Activated CD8-positive, alpha-beta memory T cell treated with anti-CD3 and anti-CD28 coated beads, Interleukin-2, amount 10 ng/mL, durations not matched to agents 7 days and 5 days (primary cell): ENCODE measurements around the gene LRP4. TPM values are rescaled to one million over a fixed set of nuclear protein-coding genes. Genes with fewer than 3 reads are reported as not detected.
"Not testable (repeated sequence)": the region's sequence is repeated elsewhere in the genome, so short reads cannot be mapped to it uniquely, and the experiment has no call there.

Experiments
- ATAC-seq: fragments of 150-1000 bp; cut with Tn5 transposase; one replicate; pipeline ENCODE4 v1.10.0; 2021; ENCODE audit warnings: moderate library complexity
- CTCF ChIA-PET: fragments of 350-600 bp; sonication (Branson Sonifier 250); formaldehyde crosslinking; loops from one replicate; lab custom pipeline; 2021; ENCODE audit warnings: antibody characterized with exemption; lab: Charles Lee
- DNase-seq: peaks from one replicate; pipeline ENCODE4 v3.0.0-alpha.2; 2020
- H3K27ac Mint-ChIP-seq: one replicate; pipeline ENCODE4 v1.8.0; 2021; ENCODE audit warnings: mild to moderate bottlenecking, mixed read lengths
- H3K27me3 Mint-ChIP-seq: one replicate; pipeline ENCODE4 v1.8.0; 2021; ENCODE audit warnings: mixed read lengths
- H3K36me3 Mint-ChIP-seq: one replicate; pipeline ENCODE4 v1.8.0; 2021; ENCODE audit warnings: mild to moderate bottlenecking, mixed read lengths
- H3K4me1 Mint-ChIP-seq: one replicate; pipeline ENCODE4 v1.8.0; 2021; ENCODE audit warnings: mixed read lengths
- H3K4me3 Mint-ChIP-seq: one replicate; pipeline ENCODE4 v1.8.0; 2021; ENCODE audit warnings: mild to moderate bottlenecking, moderate library complexity, mixed read lengths
- H3K9me3 Mint-ChIP-seq: one replicate; pipeline ENCODE4 v1.8.0; 2022; ENCODE audit warnings: low read depth, mixed read lengths
- total RNA-seq, 2 experiments: library from RNA; stranded (reverse); gene quantifications; one replicate each; pipeline ENCODE4 v1.2.3, GENCODE V29; 2021

The LRP4 gene
- under 1 TPM; 0.12 to 0.16 TPM for total RNA-seq

GRCh38 chr11:46918083-46918787, at the start of gene LRP4:
TSS of gene LRP4 (minus strand) at chr11:46918550. CDS start at chr11:46918379, 171 bp downstream.
- H3K36me3 Mint-ChIP-seq: no peaks in the 10 kb centered on the region
- peaks cover 57% of the 10 kb centered on the region for H3K27me3 Mint-ChIP-seq
- H3K9me3 Mint-ChIP-seq: no peaks in the 10 kb centered on the region
- ATAC-seq (peak; percentile 71), DNase-seq (no peak)
- no peak within 1 kb of the TSS for H3K27ac Mint-ChIP-seq
- H3K4me3 Mint-ChIP-seq: peak within 1 kb of the TSS; percentile 46
- CTCF ChIA-PET: interaction anchor here (1.7 to 3.1 kb wide), 3 partner anchors 18 to 236 kb away, joined by 4 to 26 read pairs (median 12); partner anchors contain the start of gene CSTPP1
- H3K4me1 Mint-ChIP-seq: peaks cover 26% of the 10 kb centered on the region

- no peak for DNase-seq
- CTCF ChIA-PET: interaction anchor here (2.0 kb wide), 1 partner anchor 185 kb away, joined by 6 read pairs; no protein-coding TSS in a partner anchor
- no peaks in the 10 kb centered on the region for H3K9me3 Mint-ChIP-seq
- no peak for ATAC-seq
- no peaks in the 10 kb centered on the region for H3K27me3 Mint-ChIP-seq
- no peak overlapping the region for H3K27ac Mint-ChIP-seq
- H3K4me1 Mint-ChIP-seq: no peaks in the 10 kb centered on the region
- H3K36me3 Mint-ChIP-seq: peaks cover under 1% of the 10 kb centered on the region
- no peak overlapping the region for H3K4me3 Mint-ChIP-seq
Observed at GRCh38 chr11:46967962-46968361, 49.6 kb upstream of the LRP4 start.

GRCh38 chr11:46966773-46967172, 48.4 kb upstream of the LRP4 start:
- no peak for ATAC-seq
- no peak for DNase-seq
- CTCF ChIA-PET: interaction anchor here (2.0 kb wide), 1 partner anchor 186 kb away, joined by 6 read pairs; no protein-coding TSS in a partner anchor
- no peak overlapping the region for H3K4me3 Mint-ChIP-seq
- H3K36me3 Mint-ChIP-seq: peaks cover 6% of the 10 kb centered on the region
- no peak overlapping the region for H3K27ac Mint-ChIP-seq
- H3K27me3 Mint-ChIP-seq: no peaks in the 10 kb centered on the region
- no peaks in the 10 kb centered on the region for H3K9me3 Mint-ChIP-seq
- no peaks in the 10 kb centered on the region for H3K4me1 Mint-ChIP-seq

GRCh38 chr11:46963844-46964243, 45.5 kb upstream of the LRP4 start:
- Mint-ChIP-seq H3K36me3 (peaks cover 25% of the 10 kb centered on the region), H3K4me3 (no peak overlapping the region), H3K27ac (no peak overlapping the region), H3K9me3 (peaks cover 3% of the 10 kb centered on the region), H3K4me1 (no peaks in the 10 kb centered on the region), H3K27me3 (no peaks in the 10 kb centered on the region)
- DNase-seq: no peak
- ATAC-seq: no peak
- CTCF ChIA-PET: no interaction called here

GRCh38 chr11:46961886-46962285, 43.5 kb upstream of the LRP4 start:
- DNase-seq, H3K27ac Mint-ChIP-seq, H3K4me3 Mint-ChIP-seq, H3K9me3 Mint-ChIP-seq, H3K4me1 Mint-ChIP-seq, H3K27me3 Mint-ChIP-seq, ATAC-seq: not testable (repeated sequence)
- CTCF ChIA-PET: interaction anchor here (1.4 kb wide), 1 partner anchor 191 kb away, joined by 3 read pairs; no protein-coding TSS in a partner anchor
- peaks cover 27% of the 10 kb centered on the region for H3K36me3 Mint-ChIP-seq

- no peak overlapping the region for H3K4me3 Mint-ChIP-seq
- no peak overlapping the region for H3K27ac Mint-ChIP-seq
- H3K27me3 Mint-ChIP-seq: no peaks in the 10 kb centered on the region
- ATAC-seq (no peak), DNase-seq (no peak)
- peaks cover 3% of the 10 kb centered on the region for H3K9me3 Mint-ChIP-seq
- peaks cover 27% of the 10 kb centered on the region for H3K36me3 Mint-ChIP-seq
- CTCF ChIA-PET: interaction anchor here (1.4 kb wide), 1 partner anchor 192 kb away, joined by 3 read pairs; no protein-coding TSS in a partner anchor
- H3K4me1 Mint-ChIP-seq: no peaks in the 10 kb centered on the region
Observed at GRCh38 chr11:46961041-46961440, 42.7 kb upstream of the LRP4 start.

GRCh38 chr11:46958777-46959176, 40.4 kb upstream of the LRP4 start:
- Mint-ChIP-seq H3K36me3 (peaks cover 27% of the 10 kb centered on the region), H3K27me3 (no peaks in the 10 kb centered on the region), H3K9me3 (peaks cover 3% of the 10 kb centered on the region), H3K27ac (no peak overlapping the region), H3K4me1 (no peaks in the 10 kb centered on the region), H3K4me3 (no peak overlapping the region)
- DNase-seq (no peak), ATAC-seq (no peak)
- CTCF ChIA-PET: interaction anchor here (0.9 to 1.0 kb wide), 2 partner anchors 22 to 219 kb away, joined by 3 read pairs; partner anchors contain the start of gene CSTPP1

- DNase-seq (no peak), ATAC-seq (no peak)
- no peaks in the 10 kb centered on the region for H3K27me3 Mint-ChIP-seq
- H3K4me1 Mint-ChIP-seq: peaks cover 12% of the 10 kb centered on the region
- no peaks in the 10 kb centered on the region for H3K36me3 Mint-ChIP-seq
- CTCF ChIA-PET: no interaction called here
- H3K4me3 Mint-ChIP-seq: no peak overlapping the region
- no peaks in the 10 kb centered on the region for H3K9me3 Mint-ChIP-seq
- no peak overlapping the region for H3K27ac Mint-ChIP-seq
Observed at GRCh38 chr11:46953093-46953492, 34.7 kb upstream of the LRP4 start.

GRCh38 chr11:46952553-46952952, 34.2 kb upstream of the LRP4 start:
- CTCF ChIA-PET: interaction anchor here (0.7 kb wide), 1 partner anchor 744 kb away, joined by 3 read pairs; no protein-coding TSS in a partner anchor
- ATAC-seq: no peak
- Mint-ChIP-seq H3K9me3 (no peaks in the 10 kb centered on the region), H3K4me3 (no peak overlapping the region), H3K36me3 (no peaks in the 10 kb centered on the region), H3K27ac (peak overlapping the region; percentile 17), H3K4me1 (peaks cover 12% of the 10 kb centered on the region), H3K27me3 (no peaks in the 10 kb centered on the region)
- DNase-seq: no peak

- CTCF ChIA-PET: interaction anchor here (0.6 to 1.1 kb wide), 3 partner anchors 201 to 1017 kb away, joined by 3 read pairs; no protein-coding TSS in a partner anchor
- Mint-ChIP-seq H3K27me3 (no peaks in the 10 kb centered on the region), H3K36me3 (no peaks in the 10 kb centered on the region), H3K9me3 (no peaks in the 10 kb centered on the region), H3K4me3 (no peak overlapping the region), H3K27ac (no peak overlapping the region), H3K4me1 (peaks cover 12% of the 10 kb centered on the region)
- ATAC-seq (no peak), DNase-seq (no peak)
Observed at GRCh38 chr11:46951864-46952263, 33.5 kb upstream of the LRP4 start.

GRCh38 chr11:46949297-46949696, 30.9 kb upstream of the LRP4 start:
- H3K27me3 Mint-ChIP-seq: no peaks in the 10 kb centered on the region
- CTCF ChIA-PET: interaction anchor here (1.3 kb wide), 1 partner anchor 9 kb away, joined by 3 read pairs; no protein-coding TSS in a partner anchor
- H3K9me3 Mint-ChIP-seq: no peaks in the 10 kb centered on the region
- H3K27ac Mint-ChIP-seq: no peak overlapping the region
- peaks cover 12% of the 10 kb centered on the region for H3K4me1 Mint-ChIP-seq
- no peak overlapping the region for H3K4me3 Mint-ChIP-seq
- H3K36me3 Mint-ChIP-seq: no peaks in the 10 kb centered on the region
- ATAC-seq (no peak), DNase-seq (no peak)

- DNase-seq: no peak
- no peaks in the 10 kb centered on the region for H3K36me3 Mint-ChIP-seq
- ATAC-seq: no peak
- no peaks in the 10 kb centered on the region for H3K9me3 Mint-ChIP-seq
- H3K27me3 Mint-ChIP-seq: no peaks in the 10 kb centered on the region
- H3K4me1 Mint-ChIP-seq: peaks cover 12% of the 10 kb centered on the region
- no peak overlapping the region for H3K27ac Mint-ChIP-seq
- no peak overlapping the region for H3K4me3 Mint-ChIP-seq
- CTCF ChIA-PET: interaction anchor here (1.3 kb wide), 1 partner anchor 8 kb away, joined by 3 read pairs; no protein-coding TSS in a partner anchor
Observed at GRCh38 chr11:46948378-46949131, 30.2 kb upstream of the LRP4 start.

- no peak for DNase-seq
- peaks cover 7% of the 10 kb centered on the region for H3K4me1 Mint-ChIP-seq
- no peak for ATAC-seq
Observed at GRCh38 chr11:46947399-46948077, 29.2 kb upstream of the LRP4 start.

More at GRCh38 chr11:46947399-46948077, 29.2 kb upstream of the LRP4 start:
- Mint-ChIP-seq H3K9me3 (no peaks in the 10 kb centered on the region), H3K27ac (no peak overlapping the region), H3K4me3 (no peak overlapping the region), H3K27me3 (no peaks in the 10 kb centered on the region), H3K36me3 (no peaks in the 10 kb centered on the region)
- CTCF ChIA-PET: interaction anchor here (0.6 to 1.0 kb wide), 2 partner anchors 24 to 206 kb away, joined by 3 read pairs; no protein-coding TSS in a partner anchor
